H1 (cell line): ENCODE data around the gene MCM3AP.

Experiments used
- BACH1 ChIP-seq: IDR thresholded peaks from 2 replicates; pipeline ENCODE4 v1.6.1; 2012; ENCODE audit warnings: low read length, improper control_type of control experiment
- EZH2 ChIP-seq: fragments of 200-600 bp; sonication (generic); IDR thresholded peaks from 2 replicates; pipeline ENCODE4 v1.7.1; 2012; ENCODE audit warnings: low read depth, mild to moderate bottlenecking, moderate library complexity, low read length, inconsistent platforms; ENCODE audit not compliant: severe bottlenecking
- GTF2F1 ChIP-seq: IDR thresholded peaks from 2 replicates; pipeline ENCODE4 v1.6.1; 2012; ENCODE audit warnings: low read depth, low read length, improper control_type of control experiment, borderline replicate concordance
- JUN ChIP-seq: IDR thresholded peaks from 2 replicates; pipeline ENCODE4 v1.6.1; 2011; ENCODE audit warnings: low read depth, mild to moderate bottlenecking, improper control_type of control experiment, low read length
- MAFK ChIP-seq: IDR thresholded peaks from 2 replicates; pipeline ENCODE4 v1.6.1; 2012; ENCODE audit warnings: low read depth, mild to moderate bottlenecking, improper control_type of control experiment, low read length
- RBBP5 ChIP-seq: IDR thresholded peaks from 2 replicates; pipeline ENCODE4 v1.7.1; 2012; ENCODE audit warnings: low read depth, mild to moderate bottlenecking, inconsistent platforms, low read length, moderate library complexity, borderline replicate concordance
- SIN3A ChIP-seq, 2 experiments: IDR thresholded peaks in 1 of 2; conservative IDR thresholded peaks in 1 of 2; 2 replicates each; pipeline ENCODE4 v1.6.1; 2011 to 2012; ENCODE audit warnings: low read length in 2 of 2, improper control_type of control experiment in 1 of 2, low read depth in 1 of 2, mild to moderate bottlenecking in 1 of 2
- SP1 ChIP-seq: IDR thresholded peaks from 2 replicates; pipeline ENCODE4 v1.6.1; 2011; ENCODE audit warnings: low read depth, low read length
- TBP ChIP-seq: IDR thresholded peaks from 2 replicates; pipeline ENCODE4 v1.6.1; 2011; ENCODE audit warnings: low read depth, low read length, improper control_type of control experiment
- YY1 ChIP-seq: IDR thresholded peaks from 2 replicates; pipeline ENCODE4 v1.6.1; 2011; ENCODE audit warnings: low read depth, mild to moderate bottlenecking, low read length
- TF ChIP-seq, protein P1 (sequence below), 3 experiments: IDR thresholded peaks; 1 replicate in 2 of 3; 2 replicates in 1 of 3; pipeline versions ENCODE4 v1.5.1 to v1.6.1; 2011; ENCODE audit warnings: low read length in 3 of 3, mild to moderate bottlenecking in 3 of 3, inconsistent platforms in 2 of 3, low read depth in 1 of 3, moderate library complexity in 1 of 3; ENCODE audit not compliant: insufficient read depth in 1 of 3; ENCODE audit errors: control extremely low read depth in 1 of 3

DNA sequence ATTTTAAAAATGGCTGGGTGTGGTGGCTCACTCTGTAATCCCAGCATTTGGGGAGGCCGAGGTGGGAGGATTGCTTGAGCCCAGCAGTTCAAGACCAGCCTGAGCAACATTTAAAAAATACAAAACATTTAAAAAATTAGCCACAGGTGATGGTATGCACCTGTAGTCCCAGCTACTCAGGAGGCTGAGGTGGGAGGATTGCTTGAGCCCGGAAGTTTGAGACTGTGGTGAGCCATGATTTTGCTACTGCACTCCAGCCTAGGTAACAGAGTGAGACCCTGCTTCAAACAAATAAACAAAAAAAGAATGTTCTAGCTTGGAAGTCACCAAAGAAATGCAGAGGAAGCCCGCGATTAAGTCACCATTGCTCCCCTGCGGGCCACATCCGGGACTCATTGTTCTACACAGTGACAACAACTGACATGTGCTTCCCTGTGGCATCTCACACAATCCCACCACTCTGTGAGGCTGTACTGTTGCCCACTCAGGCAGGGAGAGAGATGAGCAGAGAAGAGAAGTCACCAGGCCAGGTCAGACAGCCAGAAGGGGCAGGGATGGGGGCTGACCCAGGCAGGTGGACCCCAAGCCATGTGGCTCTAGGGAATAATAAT lies 82.7 kb downstream of the MCM3AP start:
- TF ChIP-seq, protein P1, sequence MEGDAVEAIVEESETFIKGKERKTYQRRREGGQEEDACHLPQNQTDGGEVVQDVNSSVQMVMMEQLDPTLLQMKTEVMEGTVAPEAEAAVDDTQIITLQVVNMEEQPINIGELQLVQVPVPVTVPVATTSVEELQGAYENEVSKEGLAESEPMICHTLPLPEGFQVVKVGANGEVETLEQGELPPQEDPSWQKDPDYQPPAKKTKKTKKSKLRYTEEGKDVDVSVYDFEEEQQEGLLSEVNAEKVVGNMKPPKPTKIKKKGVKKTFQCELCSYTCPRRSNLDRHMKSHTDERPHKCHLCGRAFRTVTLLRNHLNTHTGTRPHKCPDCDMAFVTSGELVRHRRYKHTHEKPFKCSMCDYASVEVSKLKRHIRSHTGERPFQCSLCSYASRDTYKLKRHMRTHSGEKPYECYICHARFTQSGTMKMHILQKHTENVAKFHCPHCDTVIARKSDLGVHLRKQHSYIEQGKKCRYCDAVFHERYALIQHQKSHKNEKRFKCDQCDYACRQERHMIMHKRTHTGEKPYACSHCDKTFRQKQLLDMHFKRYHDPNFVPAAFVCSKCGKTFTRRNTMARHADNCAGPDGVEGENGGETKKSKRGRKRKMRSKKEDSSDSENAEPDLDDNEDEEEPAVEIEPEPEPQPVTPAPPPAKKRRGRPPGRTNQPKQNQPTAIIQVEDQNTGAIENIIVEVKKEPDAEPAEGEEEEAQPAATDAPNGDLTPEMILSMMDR (IDR thresholded peaks at IDR 0.05; ENCODE audit: control extremely low read depth in 1 of 3, insufficient read depth in 1 of 3, low read depth in 1 of 3, low read length in 3 of 3): no peak
- TF ChIP-seq YY1 (no peak), EZH2 (no peak), TBP (no peak), GTF2F1 (no peak), BACH1 (no peak), JUN (no peak), SP1 (no peak), RBBP5 (no peak), SIN3A (conservative IDR thresholded peaks at IDR 0.05 in 1 of 2, IDR thresholded peaks at IDR 0.05 in 1 of 2; ENCODE audit: low read depth in 1 of 2, low read length in 2 of 2) (no peak), MAFK (no peak)
